ENCODE measurements around the gene CLDN11. TPM values are rescaled to one million over a fixed set of nuclear protein-coding genes. Genes with fewer than 3 reads are reported as not detected.

The CLDN11 gene
- polyA plus RNA-seq, 1 donor, result 5.0 TPM

- WGBS (ENCODE audit: insufficient coverage, low lambda C conversion rate), result no CpG with 5 or more reads among the region's 4 CpGs
- no peak overlapping the region for H3K4me3 ChIP-seq (ENCODE audit: low read length)
- H3K36me3 ChIP-seq (ENCODE audit: control insufficient read depth, insufficient read depth, low read length), result no peaks in the 10 kb centered on the region
- H3K9me3 ChIP-seq (ENCODE audit: control insufficient read depth, low read depth, low read length), result no peaks in the 10 kb centered on the region
- H3K4me1 ChIP-seq (ENCODE audit: control insufficient read depth, insufficient read depth, low read length), result no peaks in the 10 kb centered on the region
- no peak for DNase-seq
- peaks cover 11% of the 10 kb centered on the region for H3K27me3 ChIP-seq (ENCODE audit: control insufficient read depth, insufficient read depth, low read length)
- no peak overlapping the region for H3K27ac ChIP-seq (ENCODE audit: low read length)
Measured at GRCh38 chr3:170413291-170413690, 5.4 kb upstream of the CLDN11 start.

DNA sequence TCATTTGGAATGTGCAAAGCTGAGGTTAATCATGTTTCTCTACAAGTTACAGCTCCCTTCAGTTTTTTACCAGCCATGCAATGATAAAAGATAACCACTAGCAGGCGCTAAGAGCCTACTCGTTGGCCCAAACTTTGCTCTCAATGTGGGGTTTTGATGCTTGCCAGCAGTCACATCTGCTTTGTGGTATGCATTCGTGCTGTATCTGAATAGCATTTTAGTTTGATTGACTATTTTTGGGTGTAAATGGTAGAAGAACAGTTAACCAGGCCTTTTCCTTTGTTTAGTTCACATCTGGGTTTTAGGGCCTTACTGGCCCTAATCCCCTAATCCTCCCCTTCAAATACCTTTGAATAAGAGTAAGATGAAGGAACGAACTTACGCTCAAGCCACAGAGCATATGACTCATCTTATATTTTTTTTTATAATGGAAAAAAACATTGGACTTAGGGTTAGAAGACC is 4.4 kb upstream of the CLDN11 start:
- Histone ChIP-seq H3K36me3 (ENCODE audit: control insufficient read depth, insufficient read depth, low read length) (no peaks in the 10 kb centered on the region), H3K4me3 (ENCODE audit: low read length) (no peak overlapping the region), H3K27ac (ENCODE audit: low read length) (no peak overlapping the region), H3K9me3 (ENCODE audit: control insufficient read depth, low read depth, low read length) (no peaks in the 10 kb centered on the region), H3K27me3 (ENCODE audit: control insufficient read depth, insufficient read depth, low read length) (peaks cover 20% of the 10 kb centered on the region), H3K4me1 (ENCODE audit: control insufficient read depth, insufficient read depth, low read length) (peaks cover 4% of the 10 kb centered on the region)
- 100% methylated on average over 2 of the region's 5 CpGs for WGBS (ENCODE audit: insufficient coverage, low lambda C conversion rate)
- DNase-seq, result peak; percentile 38 to 50

GRCh38 chr3:170417090-170417489 is 1.6 kb upstream of the CLDN11 start:
- Histone ChIP-seq H3K27me3 (ENCODE audit: control insufficient read depth, insufficient read depth, low read length) (peaks cover 35% of the 10 kb centered on the region), H3K4me3 (ENCODE audit: low read length) (no peak overlapping the region), H3K36me3 (ENCODE audit: control insufficient read depth, insufficient read depth, low read length) (no peaks in the 10 kb centered on the region), H3K4me1 (ENCODE audit: control insufficient read depth, insufficient read depth, low read length) (peaks cover 12% of the 10 kb centered on the region), H3K27ac (ENCODE audit: low read length) (no peak overlapping the region), H3K9me3 (ENCODE audit: control insufficient read depth, low read depth, low read length) (peaks cover 2% of the 10 kb centered on the region)
- peak in 1 of 2 donors; percentile 39 for DNase-seq
- WGBS (ENCODE audit: insufficient coverage, low lambda C conversion rate), result no CpG with 5 or more reads among the region's 1 CpG

- Histone ChIP-seq H3K9me3 (ENCODE audit: control insufficient read depth, low read depth, low read length) (peaks cover 2% of the 10 kb centered on the region), H3K36me3 (ENCODE audit: control insufficient read depth, insufficient read depth, low read length) (no peaks in the 10 kb centered on the region), H3K27me3 (ENCODE audit: control insufficient read depth, insufficient read depth, low read length) (peaks cover 35% of the 10 kb centered on the region), H3K27ac (ENCODE audit: low read length) (no peak overlapping the region), H3K4me3 (ENCODE audit: low read length) (peak overlapping the region; percentile 24), H3K4me1 (ENCODE audit: control insufficient read depth, insufficient read depth, low read length) (peaks cover 12% of the 10 kb centered on the region)
- peak in 1 of 2 donors; percentile 52 for DNase-seq
- WGBS (ENCODE audit: insufficient coverage, low lambda C conversion rate), result no CpG with 5 or more reads among the region's 58 CpGs
Measured at GRCh38 chr3:170419557-170420087, 954 bp downstream of the CLDN11 start.

DNA sequence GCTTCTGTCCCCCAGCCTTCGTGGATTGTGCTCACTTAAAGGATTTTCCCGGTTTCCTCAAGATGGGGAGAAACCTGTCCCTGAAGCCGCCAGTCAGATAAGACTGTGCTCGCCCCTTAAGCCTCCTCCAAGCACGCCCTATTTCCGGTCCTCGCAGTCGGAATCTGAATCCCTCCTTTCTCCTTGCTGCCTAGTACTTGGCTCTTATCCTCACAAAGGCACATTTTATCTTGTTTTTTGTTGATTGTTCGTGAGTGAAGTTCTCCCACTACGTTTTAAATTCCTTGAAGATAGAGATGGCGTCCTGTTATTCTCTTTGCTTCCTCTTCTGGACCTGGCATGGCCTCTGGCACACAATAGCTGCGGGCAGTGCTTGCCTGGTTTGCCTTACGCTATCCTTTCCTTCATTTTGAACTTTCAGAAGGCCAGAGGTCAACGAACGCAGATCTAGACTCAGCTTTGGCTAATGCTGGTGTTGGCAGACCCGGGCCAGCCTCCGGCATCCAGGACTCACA is 1.7 kb downstream of the CLDN11 start:
- peaks cover 2% of the 10 kb centered on the region for H3K9me3 ChIP-seq (ENCODE audit: control insufficient read depth, low read depth, low read length)
- H3K27me3 ChIP-seq (ENCODE audit: control insufficient read depth, insufficient read depth, low read length), result peaks cover 35% of the 10 kb centered on the region
- H3K4me1 ChIP-seq (ENCODE audit: control insufficient read depth, insufficient read depth, low read length), result peaks cover 12% of the 10 kb centered on the region
- WGBS (ENCODE audit: insufficient coverage, low lambda C conversion rate), result 4% methylated on average over 4 of the region's 17 CpGs
- H3K36me3 ChIP-seq (ENCODE audit: control insufficient read depth, insufficient read depth, low read length), result no peaks in the 10 kb centered on the region
- H3K27ac ChIP-seq (ENCODE audit: low read length), result no peak overlapping the region
- H3K4me3 ChIP-seq (ENCODE audit: low read length), result peak overlapping the region; percentile 24
- DNase-seq, result peak in 1 of 2 donors; percentile 35

GRCh38 chr3:170421111-170421641 is 2.5 kb downstream of the CLDN11 start:
- no peaks in the 10 kb centered on the region for H3K36me3 ChIP-seq (ENCODE audit: control insufficient read depth, insufficient read depth, low read length)
- DNase-seq, result no peak
- no CpG with 5 or more reads among the region's 12 CpGs for WGBS (ENCODE audit: insufficient coverage, low lambda C conversion rate)
- H3K9me3 ChIP-seq (ENCODE audit: control insufficient read depth, low read depth, low read length), result peaks cover 2% of the 10 kb centered on the region
- H3K4me3 ChIP-seq (ENCODE audit: low read length), result no peak overlapping the region
- peaks cover 12% of the 10 kb centered on the region for H3K4me1 ChIP-seq (ENCODE audit: control insufficient read depth, insufficient read depth, low read length)
- no peak overlapping the region for H3K27ac ChIP-seq (ENCODE audit: low read length)
- peaks cover 35% of the 10 kb centered on the region for H3K27me3 ChIP-seq (ENCODE audit: control insufficient read depth, insufficient read depth, low read length)

GRCh38 chr3:170421758-170422157 is 3.1 kb downstream of the CLDN11 start:
- DNase-seq, result no peak
- H3K4me1 ChIP-seq (ENCODE audit: control insufficient read depth, insufficient read depth, low read length), result peaks cover 12% of the 10 kb centered on the region
- H3K27me3 ChIP-seq (ENCODE audit: control insufficient read depth, insufficient read depth, low read length), result peaks cover 35% of the 10 kb centered on the region
- H3K9me3 ChIP-seq (ENCODE audit: control insufficient read depth, low read depth, low read length), result peaks cover 2% of the 10 kb centered on the region
- H3K36me3 ChIP-seq (ENCODE audit: control insufficient read depth, insufficient read depth, low read length), result no peaks in the 10 kb centered on the region
- H3K4me3 ChIP-seq (ENCODE audit: low read length), result no peak overlapping the region
- H3K27ac ChIP-seq (ENCODE audit: low read length), result no peak overlapping the region
- no CpG with 5 or more reads among the region's 2 CpGs for WGBS (ENCODE audit: insufficient coverage, low lambda C conversion rate)

DNA sequence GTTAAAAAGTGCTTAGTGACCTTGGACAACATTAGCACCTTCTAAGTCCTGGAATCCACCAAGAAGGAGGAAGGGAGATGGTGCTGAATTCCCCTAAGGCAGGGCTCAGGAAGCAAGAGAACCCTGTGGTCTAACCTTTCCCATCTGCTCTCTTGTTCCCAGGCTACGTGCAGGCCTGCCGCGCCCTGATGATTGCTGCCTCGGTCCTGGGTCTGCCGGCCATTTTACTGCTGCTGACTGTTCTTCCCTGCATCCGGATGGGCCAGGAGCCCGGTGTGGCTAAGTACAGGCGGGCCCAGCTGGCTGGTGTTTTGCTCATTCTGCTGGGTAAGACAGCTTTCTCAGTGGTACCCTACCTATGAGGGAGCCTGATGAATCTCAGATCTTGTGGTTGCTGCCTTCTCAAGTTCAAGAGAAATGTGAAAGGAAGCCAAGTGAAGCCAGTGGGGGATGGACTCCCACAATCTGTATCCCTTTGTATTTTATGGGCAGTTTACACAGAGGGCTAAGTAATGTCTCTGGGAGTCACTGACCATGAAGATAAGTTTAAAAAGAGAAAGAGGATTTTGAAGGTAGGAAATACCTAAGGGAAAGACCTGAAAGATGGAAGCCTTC is 4.4 kb downstream of the CLDN11 start:
- DNase-seq, result no peak
- peaks cover 12% of the 10 kb centered on the region for H3K4me1 ChIP-seq (ENCODE audit: control insufficient read depth, insufficient read depth, low read length)
- WGBS (ENCODE audit: insufficient coverage, low lambda C conversion rate), result no CpG with 5 or more reads among the region's 8 CpGs
- no peak overlapping the region for H3K4me3 ChIP-seq (ENCODE audit: low read length)
- no peak overlapping the region for H3K27ac ChIP-seq (ENCODE audit: low read length)
- peaks cover 2% of the 10 kb centered on the region for H3K9me3 ChIP-seq (ENCODE audit: control insufficient read depth, low read depth, low read length)
- peaks cover 26% of the 10 kb centered on the region for H3K27me3 ChIP-seq (ENCODE audit: control insufficient read depth, insufficient read depth, low read length)
- no peaks in the 10 kb centered on the region for H3K36me3 ChIP-seq (ENCODE audit: control insufficient read depth, insufficient read depth, low read length)

GRCh38 chr3:170424879-170425278 is 6.2 kb downstream of the CLDN11 start:
- Histone ChIP-seq H3K4me1 (ENCODE audit: control insufficient read depth, insufficient read depth, low read length) (peaks cover 3% of the 10 kb centered on the region), H3K4me3 (ENCODE audit: low read length) (no peak overlapping the region), H3K27me3 (ENCODE audit: control insufficient read depth, insufficient read depth, low read length) (peaks cover 9% of the 10 kb centered on the region), H3K36me3 (ENCODE audit: control insufficient read depth, insufficient read depth, low read length) (no peaks in the 10 kb centered on the region), H3K9me3 (ENCODE audit: control insufficient read depth, low read depth, low read length) (no peaks in the 10 kb centered on the region), H3K27ac (ENCODE audit: low read length) (no peak overlapping the region)
- no peak for DNase-seq
- no CpG with 5 or more reads among the region's 8 CpGs for WGBS (ENCODE audit: insufficient coverage, low lambda C conversion rate)

- peaks cover under 1% of the 10 kb centered on the region for H3K27me3 ChIP-seq (ENCODE audit: control insufficient read depth, insufficient read depth, low read length)
- DNase-seq, result no peak
- no peak overlapping the region for H3K4me3 ChIP-seq (ENCODE audit: low read length)
- no peaks in the 10 kb centered on the region for H3K36me3 ChIP-seq (ENCODE audit: control insufficient read depth, insufficient read depth, low read length)
- H3K27ac ChIP-seq (ENCODE audit: low read length), result no peak overlapping the region
- no peaks in the 10 kb centered on the region for H3K9me3 ChIP-seq (ENCODE audit: control insufficient read depth, low read depth, low read length)
- no peaks in the 10 kb centered on the region for H3K4me1 ChIP-seq (ENCODE audit: control insufficient read depth, insufficient read depth, low read length)
- WGBS (ENCODE audit: insufficient coverage, low lambda C conversion rate), result 0% methylated on average over 1 of the region's 11 CpGs
Measured at GRCh38 chr3:170425491-170426239, 7.0 kb downstream of the CLDN11 start.
